Measurements from ENCODE around the gene FUT7.

FUT7 gene

DNA sequence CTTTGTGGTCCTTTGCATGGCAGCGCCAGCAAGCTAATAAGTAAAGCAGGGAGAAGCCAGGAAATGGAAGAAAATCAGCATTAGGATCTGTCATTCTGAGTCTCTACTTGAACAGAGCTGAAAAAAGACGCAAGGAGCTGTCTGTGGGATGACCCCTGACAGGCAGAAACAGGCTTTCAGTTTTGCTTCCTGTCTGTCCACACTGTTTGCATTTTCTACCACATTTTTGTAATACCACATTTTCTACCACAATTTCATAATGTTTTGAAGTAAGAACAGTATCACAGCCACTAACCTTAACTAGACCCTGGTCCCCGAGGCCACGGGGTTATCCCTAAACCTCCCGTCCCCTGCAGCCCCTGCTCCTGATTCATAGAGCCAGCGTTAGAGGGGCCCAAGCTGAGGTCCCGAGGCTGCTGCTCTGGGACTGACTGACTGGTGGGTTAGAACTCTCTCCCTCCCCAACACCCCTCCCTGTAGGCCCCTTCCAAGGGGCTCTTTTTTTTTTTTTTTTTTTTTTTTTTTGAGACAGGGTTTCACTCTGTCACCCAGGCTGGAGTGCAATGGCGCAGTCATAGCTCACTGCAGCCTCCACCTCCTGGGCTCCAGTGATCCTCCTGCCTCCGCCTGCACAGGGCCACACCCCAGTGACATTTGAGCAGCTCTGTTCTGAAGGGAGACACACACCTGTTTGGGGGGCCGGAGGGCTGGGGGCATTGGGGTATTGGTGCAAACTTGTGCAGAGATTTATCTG lies 31.5 kb downstream of the FUT7 start:
- no peak for DNase-seq

GRCh38 chr9:136997830-136998234 lies 34.1 kb downstream of the FUT7 start:
- no peak for DNase-seq

GRCh38 chr9:136997371-136997770 lies 34.5 kb downstream of the FUT7 start:
- DNase-seq = no peak

DNA sequence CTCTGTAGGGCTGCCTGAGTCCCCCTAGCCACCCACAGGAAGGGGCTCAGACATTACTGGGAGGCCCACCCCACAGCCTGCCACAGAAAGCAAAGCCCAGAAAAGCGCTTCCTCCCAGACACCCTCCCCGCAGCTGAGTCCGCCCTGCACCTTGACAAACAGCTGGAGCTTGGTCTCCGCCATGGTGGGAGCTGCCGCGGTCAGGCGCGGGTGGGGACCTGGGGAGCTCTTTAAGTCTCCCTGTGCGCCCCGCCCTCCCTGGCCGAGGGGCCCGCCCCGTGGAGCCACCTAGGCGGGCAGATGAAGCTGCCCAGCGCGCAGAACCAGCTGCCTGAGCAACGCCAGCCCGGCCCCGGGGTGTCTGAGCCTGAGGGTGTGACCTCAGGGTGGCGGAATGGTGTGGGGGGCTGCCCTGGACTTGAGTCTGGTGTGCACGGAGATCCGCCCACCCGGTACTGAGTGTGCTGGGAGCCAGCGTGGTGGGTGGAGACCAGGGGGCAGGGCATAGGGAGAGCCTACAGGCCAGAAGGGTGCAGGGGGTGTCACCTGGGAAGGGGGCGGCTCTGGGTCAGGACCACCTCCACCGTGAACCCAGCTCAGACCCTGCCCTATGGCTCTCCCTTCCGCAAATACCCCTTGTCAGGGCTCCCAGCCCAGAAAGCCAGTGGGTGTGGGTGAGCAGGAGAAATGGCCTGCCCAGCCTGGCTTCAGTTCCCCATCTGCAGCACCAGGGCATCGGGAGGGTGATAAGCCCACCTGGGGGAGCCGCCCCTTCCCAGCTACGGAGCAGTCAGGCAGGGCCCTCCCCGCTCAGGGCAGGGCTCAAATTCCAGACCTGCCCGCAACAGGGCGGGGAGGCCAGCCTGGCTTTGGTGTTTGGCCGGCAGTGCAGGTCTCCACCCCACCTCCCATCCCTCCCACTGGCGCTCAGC lies 35.3 kb downstream of the FUT7 start, which contains the start of gene CLIC3:
TSS of gene CLIC3 (minus strand) at position 208 of the 932 bp plus-strand sequence. CDS start at position 183, 25 bp downstream.
- no peak for DNase-seq

- DNase-seq = no peak
Observed at GRCh38 chr9:136995772-136996311, 36.0 kb downstream of the FUT7 start.

DNA sequence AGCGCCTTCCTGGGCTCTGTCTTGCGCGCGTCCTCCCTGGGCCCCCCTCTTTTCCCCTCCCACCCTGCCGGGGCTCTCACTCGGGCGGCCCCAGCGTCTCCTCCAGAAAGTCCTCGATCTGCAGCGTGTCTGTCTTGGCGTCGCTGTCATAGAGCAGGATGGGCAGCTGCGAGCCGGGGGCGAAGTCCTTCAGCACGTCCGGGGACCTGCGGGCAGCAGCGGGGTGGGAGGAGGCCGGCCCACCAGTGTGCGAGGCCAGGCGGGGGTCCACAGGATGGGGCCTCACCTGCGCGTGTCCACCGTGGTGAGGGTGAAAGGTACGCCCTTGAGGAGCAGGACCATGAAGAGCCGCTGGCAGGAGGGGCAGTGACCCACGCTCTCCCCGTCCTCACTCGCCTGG lies 36.5 kb downstream of the FUT7 start:
- no peak for DNase-seq

DNA sequence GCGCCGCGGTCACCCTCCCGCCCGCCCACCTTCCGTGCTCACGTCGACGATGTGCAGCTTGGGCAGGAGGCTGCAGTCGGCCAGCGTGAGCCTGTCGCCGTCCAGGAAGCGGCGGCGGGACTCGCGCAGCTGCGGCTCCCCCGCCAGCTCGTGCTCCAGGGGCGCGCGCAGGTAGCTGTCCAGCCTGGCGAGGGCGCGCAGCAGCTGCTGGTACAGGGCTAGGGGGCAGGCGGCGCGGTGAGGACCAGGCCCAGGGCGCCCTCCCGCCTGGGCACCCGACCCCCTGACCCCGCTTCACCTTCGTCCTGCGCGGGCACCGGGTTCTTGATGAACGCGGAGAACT lies 37.0 kb downstream of the FUT7 start:
- no peak for DNase-seq

- no peak for DNase-seq
Observed at GRCh38 chr9:136994180-136994887, 37.6 kb downstream of the FUT7 start.

- DNase-seq = no peak
Observed at GRCh38 chr9:136992819-136993369, 39.0 kb downstream of the FUT7 start.

- peak; percentile 96 to 97 for DNase-seq
Observed at GRCh38 chr9:136991993-136992818, 39.7 kb downstream of the FUT7 start, which contains the start of gene PAXX. TSS of gene PAXX (plus strand) at chr9:136992422. CDS start at chr9:136992444, 22 bp downstream.

GRCh38 chr9:136990242-136990911 lies 41.5 kb downstream of the FUT7 start:
- no peak for DNase-seq

GRCh38 chr9:136988872-136989271 lies 43.0 kb downstream of the FUT7 start:
- no peak for DNase-seq

DNA sequence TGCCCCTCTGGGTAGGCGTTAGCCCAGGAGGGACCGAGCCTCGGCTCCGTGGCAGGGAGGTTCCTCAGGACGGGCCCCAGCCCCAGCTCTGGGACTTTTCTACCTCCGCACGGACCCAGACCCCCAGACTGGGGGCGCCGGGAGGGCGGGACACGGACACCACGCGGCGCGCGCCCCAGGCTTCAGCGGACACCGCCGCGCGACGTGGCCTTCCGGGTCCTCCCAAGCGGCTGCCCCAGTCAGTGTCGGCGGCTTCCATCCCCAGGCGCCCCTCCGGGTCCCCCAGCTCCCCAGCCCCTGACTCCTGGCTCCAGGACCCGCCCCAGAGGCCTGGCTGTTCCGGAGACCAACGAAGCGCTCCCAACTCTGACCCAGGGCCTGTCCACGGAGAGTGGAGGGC lies 46.0 kb downstream of the FUT7 start:
- DNase-seq = no peak

GRCh38 chr9:136985027-136985602 lies 46.8 kb downstream of the FUT7 start:
- DNase-seq = no peak

GRCh38 chr9:136984464-136985026 lies 47.3 kb downstream of the FUT7 start:
- no peak for DNase-seq

DNA sequence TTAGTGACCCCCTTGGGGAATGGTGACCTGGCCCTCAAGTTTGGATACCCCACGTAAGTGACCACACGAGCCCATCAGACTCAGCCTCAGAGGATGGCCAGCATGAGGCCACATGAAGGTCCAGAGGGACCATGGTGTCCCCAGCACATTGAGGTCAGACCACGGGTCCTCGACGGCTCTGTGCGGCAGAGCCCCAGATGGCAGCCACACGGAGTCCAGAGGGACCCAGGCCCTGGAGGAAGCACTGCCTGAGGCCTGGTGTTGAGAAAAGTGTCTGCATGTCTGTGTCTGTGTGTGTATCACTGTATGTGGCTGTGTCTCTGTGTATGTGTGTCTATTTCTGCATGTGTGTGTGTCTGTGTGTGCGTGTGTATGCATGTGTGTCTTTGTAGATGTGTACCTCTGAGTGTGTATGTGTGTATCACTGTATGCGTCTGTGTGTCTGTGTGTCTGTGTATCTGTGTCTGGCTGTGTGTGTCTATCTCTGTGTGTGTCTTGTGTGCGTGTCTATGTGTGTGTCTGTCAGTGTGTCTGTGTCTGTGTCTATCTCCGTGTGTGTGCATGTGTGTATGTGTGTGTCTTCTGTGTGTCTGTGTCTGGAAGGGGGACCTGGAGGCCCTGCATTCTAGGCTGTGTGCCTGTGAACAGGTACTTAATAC lies 48.1 kb downstream of the FUT7 start:
- no peak for DNase-seq

DNA sequence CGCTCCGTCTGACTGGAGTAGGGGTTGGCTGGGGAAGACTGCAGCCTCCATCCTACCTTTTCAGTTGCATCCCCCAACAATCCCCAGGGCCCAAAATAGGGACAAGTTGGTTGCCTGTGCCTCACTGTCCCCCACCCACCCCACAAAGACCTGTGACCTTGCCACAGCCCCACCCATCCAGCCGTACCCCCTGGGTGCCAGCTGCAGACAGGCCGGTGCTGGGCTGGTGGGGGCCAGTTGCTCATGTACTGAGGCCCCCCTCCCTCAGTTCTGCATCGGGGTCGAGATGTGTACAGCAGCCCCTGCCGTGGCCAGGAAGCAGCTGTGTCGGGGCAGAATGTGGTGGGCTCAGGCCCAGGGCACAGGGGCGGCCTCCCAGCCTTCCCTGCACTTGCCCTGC lies 48.7 kb downstream of the FUT7 start:
- no peak for DNase-seq

DNA sequence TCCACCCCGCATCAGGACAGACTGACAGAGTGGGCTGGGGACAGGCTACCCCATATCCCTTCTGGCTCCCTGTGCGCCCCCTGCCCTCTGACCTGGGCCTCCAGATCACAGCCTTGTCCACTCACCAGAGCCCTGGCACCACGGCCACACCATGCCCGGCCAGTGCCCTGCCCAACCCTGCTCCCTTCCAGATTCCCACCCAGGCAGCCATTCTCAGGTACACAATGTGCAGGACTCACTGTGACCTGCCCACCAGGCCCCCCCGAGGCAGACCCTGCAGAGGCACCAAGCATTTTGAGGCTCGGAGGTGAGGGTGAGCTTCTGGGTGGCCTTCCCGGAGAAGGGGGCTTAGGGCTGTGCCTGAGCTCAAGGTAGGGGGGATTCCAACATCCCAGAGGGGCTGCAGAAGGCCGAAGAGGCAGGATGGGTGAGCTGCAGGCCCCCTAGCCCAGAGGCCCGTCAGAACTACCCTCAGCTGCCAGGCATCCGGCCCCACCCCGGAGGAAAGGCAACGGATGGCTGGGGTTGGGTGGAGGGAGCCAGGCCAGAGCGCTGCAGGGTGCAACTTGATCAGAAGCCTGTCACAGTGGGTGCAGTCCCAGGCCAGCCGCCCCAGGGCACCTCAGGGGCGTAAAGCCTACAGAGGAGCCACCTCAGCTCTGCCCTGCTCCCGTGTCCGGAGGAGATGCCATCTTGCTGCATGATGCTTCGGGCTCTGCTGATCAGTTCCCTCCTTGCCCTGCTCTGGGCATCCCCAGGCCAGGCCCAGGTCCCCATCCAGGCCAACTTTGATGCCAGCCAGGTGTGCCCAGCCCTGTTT lies 49.4 kb downstream of the FUT7 start, which contains the start of gene LCNL1:
TSS of gene LCNL1 (plus strand) at position 762 of the 820 bp plus-strand sequence. CDS start 594 bp downstream, outside the sequence.
- DNase-seq = no peak
